DMS53 treated with DMSO at 0.1 percent for 48 hours (cell line): Measurements from ENCODE around the gene PDE8A.
"Not testable (repeated sequence)": the region's sequence is repeated elsewhere in the genome, so short reads cannot be mapped to it uniquely, and the experiment has no call there.

Experiments
- DNase-seq: peaks from one replicate; lab custom pipeline; 2025; ENCODE audit not compliant: unreplicated experiment; lab: John Stamatoyannopoulos, UW

PDE8A gene

DNA sequence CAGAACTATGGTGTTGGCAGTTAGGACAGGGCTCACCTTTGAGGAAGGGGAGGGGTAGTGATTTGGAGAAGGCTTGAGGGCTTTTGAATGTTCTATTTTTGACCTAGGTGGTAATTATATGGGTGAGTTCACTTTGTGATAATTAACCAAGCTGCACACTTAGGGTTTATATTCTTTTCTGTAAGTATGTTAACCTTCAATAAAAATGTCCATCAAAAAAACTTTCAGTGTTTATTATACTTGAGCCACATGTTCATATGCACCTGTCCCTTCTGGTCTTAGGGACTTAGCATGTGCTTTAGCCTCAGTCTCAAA, 28.4 kb downstream of the PDE8A start:
- DNase-seq = no peak

DNA sequence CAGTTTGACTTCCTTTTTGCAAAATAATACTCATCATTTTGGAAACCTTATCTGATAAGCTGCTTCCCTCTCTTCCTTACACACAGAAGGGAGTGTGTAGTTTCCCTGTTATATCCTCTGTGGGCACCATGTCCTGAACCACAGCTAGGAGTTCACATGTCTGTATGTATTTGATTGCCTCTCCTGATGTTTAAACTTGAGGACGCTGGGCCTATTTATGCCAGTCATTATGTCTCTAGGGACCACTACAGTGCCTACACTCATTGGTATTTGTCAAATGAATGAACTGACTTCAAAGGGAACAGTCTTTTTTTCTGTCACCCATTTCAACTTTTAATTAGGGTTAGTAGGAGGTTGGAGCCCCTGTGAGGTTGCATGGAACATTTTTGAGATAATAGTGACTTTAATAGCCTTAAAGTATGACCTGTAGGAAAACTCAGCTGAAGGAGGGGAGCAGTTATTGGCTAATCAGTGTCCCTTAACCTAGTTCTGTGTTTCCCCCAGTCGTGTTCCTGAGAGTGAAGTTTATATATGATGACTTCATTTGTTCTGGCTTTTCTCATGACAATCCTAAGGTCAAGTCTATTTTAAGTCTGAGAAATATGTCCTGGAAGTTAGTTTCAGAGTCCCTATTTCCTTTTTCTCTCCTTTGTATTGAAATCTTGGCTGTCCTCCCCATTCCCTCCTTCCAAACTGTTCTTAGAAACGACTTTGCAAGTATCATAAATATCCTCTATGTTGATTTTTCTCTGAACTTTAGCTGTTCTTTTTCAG, 28.9 kb downstream of the PDE8A start:
- DNase-seq = no peak

DNA sequence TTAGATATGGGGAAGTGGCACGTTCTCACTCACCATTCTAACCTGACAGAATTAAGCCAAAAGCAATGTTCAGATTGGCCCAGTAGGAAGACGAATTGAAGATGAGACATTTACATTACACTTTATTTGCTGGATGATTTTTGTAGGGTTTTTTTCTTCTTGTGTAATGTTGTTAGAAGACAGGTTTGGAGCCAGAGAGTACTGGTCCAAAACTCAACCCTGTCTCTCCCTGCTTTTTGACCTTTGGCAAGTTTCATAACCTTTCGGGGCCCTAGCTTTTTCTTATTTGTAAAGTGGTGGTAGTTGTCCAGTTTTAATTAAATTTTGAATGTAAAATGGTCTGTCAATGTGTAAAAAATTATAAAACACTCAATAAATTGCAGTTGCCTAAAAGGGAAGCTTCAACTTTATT, 29.5 kb downstream of the PDE8A start:
- no peak for DNase-seq

DNA sequence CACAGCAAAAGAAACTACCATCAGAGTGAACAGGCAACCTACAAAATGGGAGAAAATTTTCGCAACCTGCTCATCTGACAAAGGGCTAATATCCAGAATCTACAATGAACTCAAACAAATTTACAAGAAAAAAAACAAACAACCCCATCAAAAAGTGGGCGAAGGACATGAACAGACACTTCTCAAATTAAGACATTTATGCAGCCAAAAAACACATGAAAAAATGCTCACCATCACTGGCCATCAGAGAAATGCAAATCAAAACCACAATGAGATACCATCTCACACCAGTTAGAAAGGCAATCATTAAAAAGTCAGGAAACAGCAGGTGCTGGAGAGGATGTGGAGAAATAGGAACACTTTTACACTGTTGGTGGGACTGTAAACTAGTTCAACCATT, 30.1 kb downstream of the PDE8A start:
- DNase-seq = not testable (repeated sequence)

DNA sequence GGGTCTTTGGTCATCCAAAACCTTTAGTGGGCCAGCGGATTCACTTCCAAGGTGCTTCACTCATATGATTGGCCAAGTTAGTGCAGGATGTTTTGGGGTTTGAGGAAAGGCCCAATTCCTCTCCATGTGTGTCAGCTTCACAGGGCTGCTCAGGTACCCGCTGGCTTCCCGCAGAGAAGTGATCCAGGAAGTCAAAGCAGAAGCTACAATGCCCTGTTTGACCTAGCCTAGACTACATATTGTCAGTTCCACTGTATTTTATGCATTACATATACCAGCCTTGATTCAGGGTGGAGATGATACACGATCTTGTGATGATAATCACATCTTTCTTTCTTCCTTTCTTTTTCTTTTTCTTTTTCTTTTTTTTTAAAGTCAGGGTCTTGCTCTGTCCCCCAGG, 32.1 kb downstream of the PDE8A start:
- no peak for DNase-seq

DNA sequence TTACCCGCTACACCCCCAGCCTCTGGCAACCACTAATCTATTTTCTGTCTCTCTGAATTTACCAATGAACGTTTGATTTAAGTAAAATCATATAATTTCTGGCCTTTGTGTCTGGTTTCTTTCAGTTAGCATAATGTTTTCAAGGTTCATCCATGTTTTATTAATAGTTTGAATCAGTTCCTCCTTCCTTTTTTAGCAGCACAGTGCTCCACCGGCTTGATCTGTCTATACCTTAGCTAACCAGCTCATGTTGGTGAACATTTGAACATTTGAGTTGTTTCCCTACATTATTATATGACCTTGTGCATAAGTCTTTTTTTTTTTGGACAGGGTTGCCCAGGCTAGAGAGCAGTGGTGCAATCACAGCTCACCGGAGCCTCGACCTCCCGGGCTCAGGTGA, 33.3 kb downstream of the PDE8A start:
- DNase-seq = no peak

DNA sequence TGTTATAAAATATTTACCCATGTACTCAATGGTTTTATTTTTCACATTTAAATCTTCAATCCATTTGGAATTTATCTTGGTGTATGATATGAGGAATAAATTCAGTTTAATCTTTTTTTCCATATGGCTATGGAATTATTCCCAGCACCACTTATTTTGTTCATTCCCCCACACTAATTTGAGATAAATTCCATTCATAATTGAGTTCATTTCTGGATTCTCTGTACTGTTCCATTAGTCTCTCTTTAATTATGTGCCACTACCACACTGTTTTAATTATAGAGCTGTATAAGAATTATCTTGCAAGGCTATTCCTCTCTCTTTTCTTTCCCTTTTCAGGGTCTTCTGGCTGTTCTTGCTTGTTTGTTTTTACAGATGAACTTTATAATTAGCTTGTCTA, 34.6 kb downstream of the PDE8A start:
- DNase-seq = no peak

DNA sequence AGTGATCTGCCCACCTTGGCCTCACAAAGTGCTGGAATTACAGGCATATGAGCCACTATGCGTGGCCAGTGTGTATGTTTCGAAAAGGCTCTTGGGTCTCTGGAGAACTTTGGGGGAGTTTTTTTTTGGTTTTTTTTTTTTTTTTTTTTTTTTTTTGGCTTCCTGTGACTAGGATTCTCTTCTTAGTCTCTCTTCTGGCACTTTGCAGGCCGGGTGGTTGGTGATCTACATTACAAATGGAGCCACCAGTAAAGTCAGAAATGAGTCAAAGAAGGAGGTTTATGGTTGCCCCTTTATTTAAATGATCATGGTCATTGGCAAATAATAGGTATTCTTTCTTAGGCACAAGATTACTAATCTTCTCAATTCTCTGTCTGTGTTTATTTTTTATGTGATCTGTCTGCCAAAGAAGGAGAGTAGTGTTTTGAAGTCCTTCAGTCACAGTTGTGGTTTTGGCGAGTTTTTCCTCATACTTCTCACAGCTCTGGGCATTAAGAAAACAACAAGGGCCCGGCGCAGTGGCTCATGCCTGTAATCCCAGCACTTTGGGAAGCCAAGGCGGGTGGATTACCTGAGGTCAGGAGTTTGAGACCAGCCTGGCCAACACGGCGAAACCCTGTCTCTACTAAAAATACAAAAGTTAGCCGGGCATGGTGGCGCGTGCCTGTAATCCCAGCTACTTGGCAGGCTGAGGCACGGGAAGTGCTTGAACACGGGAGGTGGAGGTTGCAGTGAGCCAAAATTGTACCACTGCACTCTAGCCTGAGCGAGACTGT, 38.3 kb downstream of the PDE8A start:
- DNase-seq = no peak

DNA sequence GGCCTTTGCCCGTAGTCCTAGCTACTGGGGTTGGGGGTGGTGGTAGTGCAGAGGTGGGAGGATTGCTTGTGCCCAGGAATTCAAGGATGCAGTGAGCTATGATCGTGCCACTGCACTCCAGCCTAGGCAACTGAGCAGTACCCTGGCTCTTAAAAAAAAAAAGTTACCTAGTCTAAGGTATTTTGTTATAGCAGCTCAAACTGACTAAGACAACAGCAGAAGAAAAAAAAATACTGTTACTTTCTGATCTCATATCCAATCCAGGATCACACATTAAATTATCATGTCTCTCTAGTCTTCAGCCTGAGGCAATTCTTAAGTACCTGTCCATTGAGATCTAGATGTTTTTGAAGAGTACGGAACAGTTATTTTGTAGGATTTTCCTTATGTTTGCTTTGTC, 39.8 kb downstream of the PDE8A start:
- no peak for DNase-seq

DNA sequence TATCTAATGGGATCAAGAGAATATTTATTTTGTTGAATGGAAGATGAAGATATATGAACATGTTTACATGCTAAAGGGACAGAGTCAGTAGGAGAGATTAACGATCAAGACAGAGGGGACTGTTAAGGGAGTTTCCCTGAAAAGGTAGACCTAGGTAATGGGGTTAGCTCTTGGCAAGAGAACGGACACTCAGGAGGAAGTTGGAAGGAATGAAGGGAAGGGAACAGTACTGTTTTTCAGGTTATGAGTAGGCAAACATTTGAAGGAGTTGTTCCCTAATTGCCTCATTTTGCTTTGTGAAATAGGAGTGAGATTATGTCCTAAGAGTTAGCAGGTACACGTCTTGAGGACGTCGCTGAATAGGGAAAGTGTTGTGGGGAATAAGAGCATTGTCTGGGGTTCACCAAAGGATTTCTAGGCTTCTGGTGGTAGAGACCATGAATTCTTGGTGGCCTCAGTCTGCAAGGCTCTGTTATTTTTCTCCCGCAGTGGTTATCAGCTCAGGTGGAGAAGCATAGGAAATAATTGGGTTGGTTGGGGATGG, 41.3 kb downstream of the PDE8A start:
- DNase-seq = no peak

DNA sequence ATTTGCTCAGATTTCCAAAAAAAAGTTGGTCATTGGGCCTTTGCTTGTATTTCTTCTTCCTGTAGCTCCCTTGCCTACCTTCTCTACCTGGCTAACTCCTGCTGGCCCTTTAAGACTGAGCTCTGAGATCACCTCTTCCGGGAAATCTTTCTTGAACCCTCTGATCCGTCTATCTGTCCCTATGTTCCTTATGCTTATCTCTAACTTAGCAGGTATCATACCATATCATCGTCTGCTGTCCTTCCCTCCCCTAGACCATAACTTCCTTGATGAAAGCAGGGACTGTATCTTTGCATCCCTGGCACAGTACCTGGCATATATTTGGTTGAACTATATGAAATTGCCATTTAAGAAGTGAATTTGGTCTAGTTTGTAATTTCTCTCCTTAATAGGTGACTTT, 42.3 kb downstream of the PDE8A start:
- DNase-seq = no peak

DNA sequence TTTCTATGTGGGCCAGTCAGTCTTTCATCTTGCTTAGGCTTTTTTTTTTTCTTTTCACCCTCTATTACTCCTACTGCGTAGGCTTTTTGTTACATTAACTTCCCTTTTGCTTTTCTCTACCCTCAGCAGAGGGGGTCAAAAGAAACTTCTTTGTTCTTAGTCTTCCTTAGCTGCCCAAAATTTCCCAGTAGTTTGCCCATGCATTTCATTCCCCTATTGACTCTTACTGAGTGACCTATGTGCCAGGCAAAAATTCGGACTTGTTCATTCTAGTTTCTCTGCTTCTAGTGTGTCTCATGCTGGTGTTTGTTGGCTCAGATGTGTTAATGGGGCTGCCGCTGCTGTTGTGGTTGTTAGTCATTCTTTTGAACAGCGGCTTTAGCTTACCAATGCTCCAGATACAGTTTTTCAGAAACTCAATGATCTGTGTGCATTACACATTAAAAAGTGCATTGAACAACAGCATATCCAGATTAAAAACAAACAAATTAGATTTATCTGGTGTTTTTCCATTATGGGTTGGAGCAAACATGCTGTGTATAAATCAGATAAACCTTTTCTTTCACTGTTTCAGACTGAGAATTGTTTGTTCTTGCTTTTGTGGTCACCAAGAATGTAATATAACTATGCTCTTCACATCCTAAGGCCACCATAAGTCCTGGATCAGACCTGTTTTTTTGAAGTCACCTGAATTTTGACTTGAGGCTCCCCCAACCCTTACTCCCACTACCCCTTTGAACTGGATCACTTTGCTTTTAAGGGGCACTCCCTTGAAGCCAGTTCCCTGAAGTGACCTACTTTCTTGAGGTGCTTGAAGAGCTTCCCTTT, 43.1 kb downstream of the PDE8A start:
- DNase-seq = no peak

DNA sequence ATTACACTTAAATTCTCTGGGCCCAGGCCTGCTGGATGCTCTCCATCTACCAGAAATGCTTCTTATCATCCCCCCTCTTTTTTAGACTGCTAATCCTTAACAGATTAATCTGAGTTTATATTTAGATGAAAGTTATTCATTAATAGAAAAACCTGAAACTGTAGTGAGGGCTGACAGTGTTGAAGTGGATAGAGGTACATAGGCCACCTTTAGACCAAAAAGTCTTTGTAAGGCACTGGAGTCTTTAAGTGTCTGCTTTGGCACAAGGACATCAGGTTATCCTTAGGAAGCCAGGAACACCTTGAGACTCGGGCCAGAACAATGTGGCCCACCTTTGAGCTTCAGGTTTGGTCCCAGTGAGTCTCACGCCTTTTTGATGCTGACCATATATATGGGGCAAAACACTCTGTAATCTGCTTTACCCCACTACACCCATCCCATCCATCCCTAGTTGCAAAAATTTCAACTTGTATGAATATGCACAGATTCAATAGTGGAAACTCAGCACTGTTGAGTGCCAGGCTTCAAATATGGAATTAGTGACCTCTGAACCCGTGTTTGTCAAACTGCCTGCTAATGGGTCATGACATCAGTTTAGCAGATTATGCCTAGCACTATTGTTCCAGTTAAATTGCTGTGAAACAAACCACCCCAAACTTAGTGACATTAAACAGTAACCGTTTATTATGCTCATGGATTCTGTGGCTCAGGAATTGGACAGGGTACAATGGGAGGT, 44.0 kb downstream of the PDE8A start:
- DNase-seq = no peak

DNA sequence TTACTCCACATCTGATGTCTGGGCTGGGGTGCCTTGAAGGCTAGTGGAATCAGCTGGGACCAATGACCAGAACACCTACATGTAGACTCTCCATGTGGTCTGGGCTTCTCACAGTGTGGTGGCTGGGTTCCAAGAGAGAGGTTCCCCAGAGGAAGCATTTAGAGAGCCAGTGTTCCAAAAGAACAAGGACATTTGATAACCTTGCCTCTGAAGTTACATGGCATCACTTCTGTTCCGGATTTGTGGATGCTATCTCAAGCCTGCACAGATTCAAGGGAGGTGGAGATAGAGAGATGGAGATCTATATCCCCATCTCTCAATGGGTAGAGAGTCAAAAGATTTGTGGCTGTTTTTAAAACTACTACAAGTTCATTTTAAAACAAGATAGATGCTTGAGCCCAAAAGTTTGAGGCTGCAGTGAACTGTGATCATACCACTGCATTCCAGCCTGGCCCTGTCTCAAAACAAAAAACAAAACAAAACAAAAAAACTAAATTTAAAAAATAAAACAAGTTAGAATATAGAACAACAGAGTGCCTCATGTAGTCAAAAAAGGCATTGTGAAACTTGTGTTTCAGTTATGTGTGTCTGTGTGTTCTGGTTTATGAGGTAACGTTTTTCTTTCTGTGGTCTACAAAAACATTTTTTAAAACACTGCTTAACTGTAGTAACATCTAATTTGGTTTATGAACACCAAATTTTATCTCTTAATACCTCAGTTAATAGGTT, 44.8 kb downstream of the PDE8A start:
- no peak for DNase-seq

DNA sequence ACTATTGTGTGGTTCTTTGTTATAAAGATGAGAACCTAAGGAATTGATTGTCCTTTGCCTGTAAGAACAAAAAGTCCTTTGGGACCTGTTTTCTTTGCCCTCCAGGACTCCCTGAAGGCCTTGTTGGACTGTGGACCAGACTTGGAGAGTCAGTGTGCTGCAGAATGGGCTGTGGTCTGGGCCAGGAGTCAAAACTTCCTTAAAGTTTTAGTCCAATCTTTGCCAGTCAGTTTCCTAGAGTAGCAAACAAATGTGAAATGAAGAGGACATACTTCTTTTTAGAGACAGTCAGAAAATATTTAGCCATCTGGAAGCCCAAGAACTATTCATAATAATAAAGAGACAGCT, 45.4 kb downstream of the PDE8A start:
- DNase-seq = no peak

DNA sequence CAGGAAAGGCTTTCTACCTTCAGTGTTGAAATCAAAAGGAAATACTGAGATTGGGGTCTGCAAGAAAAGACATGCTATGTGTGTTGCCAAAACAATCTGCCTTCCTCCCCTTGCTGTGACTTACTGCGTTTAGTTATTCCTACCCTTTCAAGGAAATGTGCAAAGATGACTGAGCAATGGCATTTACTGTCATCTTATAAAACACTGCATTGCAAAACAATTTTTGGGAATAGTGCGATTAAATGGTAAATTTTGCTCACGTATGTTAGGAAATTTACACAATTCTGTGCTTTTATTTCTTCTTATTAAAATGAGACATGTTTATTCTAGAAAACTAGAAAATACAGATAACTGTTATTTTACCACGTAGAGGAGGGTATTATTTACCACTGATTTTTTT, 45.8 kb downstream of the PDE8A start:
- no peak for DNase-seq

DNA sequence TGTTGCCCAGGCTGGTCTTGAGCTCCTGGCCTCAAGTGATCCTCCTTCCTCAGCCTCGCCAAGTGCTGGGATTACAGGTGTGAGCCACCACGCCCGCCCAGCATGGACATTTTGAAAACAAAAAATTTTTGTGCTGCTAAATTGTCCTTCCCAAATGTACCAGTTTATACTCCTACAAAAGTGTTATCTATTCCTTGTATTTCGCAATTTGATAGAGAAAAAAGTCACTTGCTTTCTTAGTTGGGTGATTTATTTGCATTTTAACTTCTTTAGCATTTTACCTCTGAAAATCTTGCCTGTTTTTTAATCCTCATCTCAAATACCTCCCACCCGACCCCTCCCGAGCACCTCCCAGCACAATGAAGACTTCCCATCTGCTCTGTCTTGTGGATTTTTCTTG, 46.8 kb downstream of the PDE8A start:
- no peak for DNase-seq

DNA sequence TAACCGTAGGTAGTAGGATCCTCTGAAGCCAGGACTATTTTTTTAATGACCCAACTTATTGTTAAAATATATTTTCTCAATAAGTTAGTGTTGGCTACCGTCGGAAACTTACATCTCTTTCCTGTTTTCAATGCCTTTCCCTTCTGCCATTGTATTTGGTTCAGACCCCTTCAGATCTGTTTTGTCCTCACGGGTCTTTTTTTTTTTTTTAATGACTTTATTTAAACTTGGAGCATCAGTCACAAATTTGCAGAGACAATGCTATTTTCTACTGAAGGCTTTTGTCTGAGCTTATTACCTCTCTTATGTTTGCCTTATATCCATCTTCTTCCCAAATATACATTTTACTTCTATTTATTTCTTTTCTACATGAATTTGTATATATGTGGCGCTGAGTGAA, 47.6 kb downstream of the PDE8A start:
- no peak for DNase-seq

DNA sequence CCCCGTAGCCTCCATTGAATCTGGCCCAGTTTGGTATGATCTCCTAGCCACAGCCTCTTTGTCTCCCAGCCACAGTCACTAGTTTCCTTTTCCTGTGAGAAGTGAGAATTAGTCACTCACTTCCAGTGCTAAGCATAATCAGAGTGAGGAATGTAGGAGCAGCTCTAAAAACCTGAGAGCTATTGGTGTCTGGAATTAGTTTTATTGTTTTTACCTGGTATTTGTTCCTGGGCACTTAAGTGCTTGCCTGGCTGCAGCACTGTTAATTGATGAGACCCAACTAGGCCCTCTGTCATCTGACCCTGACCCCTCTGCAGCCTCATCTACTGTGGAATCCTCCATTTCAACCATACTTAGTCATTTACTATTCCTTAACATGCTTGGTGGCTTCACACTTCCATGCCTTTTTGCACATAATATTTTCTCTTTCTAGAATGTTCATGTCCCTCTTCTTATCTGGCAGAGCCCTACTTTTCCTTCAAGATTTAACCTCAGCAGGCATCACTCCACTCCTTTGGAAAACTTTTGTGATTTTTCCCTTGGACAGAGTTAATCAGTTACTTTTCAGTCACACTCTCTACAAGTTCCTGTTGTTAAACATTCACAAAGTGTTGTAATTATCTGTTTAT, 48.8 kb downstream of the PDE8A start:
- DNase-seq = no peak
